ENCODE measurements around the gene MYOD1.

MYOD1 gene

DNA sequence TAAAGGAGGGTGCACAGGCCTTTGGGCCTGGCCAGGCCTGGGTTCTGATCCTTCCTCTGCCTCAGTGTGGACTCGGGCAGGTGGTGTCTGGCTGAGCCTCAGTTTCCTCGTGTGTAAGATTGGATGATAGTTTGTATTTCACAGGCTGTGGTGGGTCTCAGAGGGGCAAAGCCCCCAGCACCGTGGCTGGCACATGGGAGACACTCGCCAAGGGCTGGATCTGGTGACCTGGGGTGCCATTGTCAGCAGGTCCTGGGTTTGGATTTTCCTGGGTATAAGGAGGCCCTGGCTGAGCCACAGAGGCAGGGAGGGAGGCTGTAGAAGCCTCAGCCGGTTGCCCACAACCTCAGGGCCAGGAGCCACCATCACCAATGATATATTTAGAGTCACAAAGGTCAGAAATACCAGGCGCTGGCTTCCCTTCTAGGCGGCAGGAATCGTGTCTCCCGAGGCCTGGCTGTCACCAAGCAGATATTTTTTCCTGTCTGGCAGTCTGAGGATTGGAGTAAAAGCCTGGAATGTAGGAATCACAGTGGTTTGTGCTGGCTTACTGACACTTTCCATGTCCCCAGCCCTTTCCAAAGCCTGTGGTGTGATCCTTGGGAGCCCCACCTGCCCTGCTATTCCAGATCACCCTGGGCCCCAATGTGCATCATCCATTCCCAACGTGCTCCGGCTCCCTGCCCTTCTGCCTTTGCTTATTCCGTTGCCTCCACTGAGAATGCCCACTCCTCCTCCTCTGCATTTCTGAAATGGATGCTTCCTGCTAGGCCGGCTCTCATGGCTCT, 30.8 kb downstream of the MYOD1 start:
- no peak for DNase-seq

DNA sequence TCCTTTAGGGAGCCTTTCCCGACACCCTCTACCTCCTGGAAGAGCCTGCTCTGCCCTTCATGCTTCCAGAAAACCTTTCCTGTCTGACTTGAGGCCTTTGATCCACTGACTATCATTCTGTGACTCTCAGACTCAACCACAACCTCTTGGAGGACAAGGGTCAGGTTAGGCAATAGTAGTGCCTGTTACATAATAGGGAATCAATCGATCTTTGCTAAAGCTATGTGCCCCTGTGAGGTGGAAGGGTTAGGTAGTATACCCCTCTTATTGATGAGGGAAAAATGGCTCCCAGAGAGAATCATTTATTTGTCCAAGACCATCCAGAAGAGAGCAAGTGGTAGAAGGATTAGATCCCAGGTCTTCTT, 31.4 kb downstream of the MYOD1 start:
- no peak for DNase-seq

DNA sequence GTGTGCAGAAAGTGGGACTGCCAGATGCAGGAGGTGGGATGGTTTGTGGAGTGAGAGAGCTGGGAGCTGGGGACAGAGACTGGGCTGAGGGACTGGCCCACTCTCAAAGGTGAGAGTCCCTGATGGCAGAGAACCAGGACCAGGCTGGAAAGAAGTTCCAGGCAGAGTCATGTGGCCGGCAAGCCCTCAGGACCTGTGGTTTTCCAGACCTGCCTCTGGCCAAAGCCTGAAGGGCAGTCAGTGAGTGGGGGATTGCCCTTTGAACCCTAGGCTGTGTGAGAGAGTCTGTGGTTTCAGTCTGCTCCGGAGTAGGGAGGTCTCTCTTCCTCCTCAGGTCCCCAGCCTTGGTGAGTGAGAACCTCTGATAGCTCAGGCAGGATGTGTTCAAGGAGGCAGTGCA, 32.2 kb downstream of the MYOD1 start:
- no peak for DNase-seq

DNA sequence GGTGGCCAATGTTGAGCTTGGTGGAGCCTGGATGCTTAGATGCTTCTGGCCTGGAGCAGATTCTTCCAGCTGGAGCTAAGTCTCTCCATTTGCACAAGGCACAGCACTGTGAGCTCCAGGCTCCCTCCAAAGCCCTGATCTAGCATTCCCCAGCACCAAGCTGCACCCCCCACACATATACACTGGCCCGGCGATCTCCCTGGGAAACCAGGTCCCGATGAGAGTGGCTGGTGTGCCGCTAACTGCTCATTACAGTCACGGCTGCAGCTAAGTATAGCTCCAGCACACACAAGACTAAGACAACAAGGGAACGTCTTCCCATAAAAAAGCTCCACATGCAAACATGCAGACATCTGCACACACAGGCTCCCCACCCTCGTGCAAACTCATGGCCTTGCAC, 32.8 kb downstream of the MYOD1 start:
- DNase-seq = no peak

DNA sequence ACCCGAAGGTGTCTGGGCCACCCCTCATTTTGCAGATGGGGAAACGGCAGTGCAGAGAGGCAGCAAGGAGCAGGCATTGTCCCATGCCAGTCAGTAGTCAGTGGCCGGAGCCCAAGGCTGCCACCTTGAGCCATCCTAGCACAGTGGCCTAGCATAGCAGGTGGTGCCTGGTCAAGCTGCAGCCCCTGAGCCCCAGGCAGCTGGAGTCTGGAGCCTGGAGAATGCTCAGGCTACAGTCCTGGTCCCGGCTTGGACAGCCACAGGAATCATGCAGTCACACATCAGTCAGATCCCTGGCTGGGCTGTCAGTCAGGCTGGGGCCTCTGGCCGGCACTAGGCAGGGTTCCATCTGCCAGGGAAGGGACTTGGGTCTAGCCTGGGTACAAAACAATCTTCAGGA, 33.8 kb downstream of the MYOD1 start:
- DNase-seq = no peak

DNA sequence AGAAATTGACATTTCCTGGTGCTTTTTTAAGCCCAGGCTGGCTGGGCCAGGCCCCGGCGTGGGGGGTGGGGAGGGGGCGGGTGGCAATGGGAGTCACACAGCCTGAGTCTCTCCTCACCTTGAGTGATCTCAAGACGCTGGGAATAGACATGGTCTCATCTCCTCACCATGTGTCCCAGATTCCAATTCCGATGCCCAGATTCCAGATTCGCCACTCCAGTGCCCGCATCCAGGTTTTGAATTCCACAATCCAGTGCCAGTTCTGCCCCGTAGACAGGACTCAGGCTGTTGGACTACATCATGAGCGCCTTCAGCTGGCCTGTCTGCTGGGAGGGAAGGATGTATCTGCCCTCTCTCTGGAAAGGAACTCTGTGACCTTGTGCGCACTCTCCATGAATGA, 34.3 kb downstream of the MYOD1 start:
- DNase-seq = no peak

DNA sequence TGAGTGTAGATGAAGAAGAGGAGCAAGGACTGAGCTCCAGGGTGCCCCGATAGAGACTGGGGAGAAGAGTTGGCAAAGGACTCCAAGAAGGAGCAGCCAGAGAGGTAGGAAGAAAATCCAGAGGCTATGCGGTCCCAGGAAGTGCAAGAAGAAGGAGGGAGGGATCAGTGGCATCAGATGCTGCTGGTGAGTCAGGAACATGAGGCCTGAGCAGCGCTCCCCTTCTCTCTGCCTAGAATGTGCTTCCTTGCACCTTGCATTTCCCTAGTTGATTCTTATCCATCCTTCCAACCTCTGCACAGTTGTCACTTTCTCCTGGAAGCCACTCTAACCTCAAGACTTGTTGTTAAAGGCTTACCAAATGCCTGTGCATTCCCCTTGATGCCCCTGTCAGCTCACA, 36.5 kb downstream of the MYOD1 start:
- no peak for DNase-seq

DNA sequence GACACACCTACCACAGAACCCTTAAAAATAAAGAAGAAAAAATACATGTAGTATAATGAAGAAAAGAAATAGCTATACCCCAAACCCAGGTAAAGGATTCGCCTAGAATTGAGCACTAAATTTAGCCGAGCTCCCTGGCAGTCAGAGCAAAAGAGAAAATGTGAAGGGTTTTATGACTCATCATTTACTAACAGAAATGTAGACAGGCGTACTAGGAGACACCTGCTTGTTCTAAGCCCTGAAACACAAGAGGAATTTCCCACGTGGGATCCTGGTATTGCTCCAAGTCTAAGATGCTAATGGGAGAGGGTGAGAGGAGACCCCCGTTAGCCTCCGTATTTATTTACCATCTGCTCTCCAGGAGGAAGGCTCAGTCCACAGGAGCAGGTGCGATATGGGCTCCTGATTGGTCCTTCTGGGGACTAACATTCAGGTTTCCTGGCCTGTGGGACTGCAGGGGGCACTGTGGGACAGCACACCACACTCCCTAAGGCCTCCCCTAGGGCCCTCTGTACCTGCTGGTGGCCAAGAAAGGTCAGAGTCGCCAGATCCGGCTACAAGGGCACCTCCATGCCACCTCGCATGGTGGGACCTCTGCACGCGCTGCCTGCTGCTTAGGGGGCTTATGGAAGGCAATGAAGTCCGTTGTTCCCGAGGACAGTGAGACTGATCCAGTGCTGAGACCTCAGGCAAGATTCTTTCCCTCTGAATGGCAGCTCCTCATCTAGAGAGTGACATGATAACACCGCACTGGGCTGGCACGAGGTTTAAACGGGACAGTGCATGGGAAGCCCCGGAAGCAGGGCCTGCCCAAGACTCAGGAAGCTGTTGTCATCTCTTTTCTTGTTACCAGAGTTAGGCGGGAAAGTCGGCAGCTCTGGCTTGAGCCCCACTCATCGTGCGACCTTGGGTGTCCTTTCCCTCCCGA, 41.0 kb downstream of the MYOD1 start:
- peak; percentile 15 for DNase-seq

DNA sequence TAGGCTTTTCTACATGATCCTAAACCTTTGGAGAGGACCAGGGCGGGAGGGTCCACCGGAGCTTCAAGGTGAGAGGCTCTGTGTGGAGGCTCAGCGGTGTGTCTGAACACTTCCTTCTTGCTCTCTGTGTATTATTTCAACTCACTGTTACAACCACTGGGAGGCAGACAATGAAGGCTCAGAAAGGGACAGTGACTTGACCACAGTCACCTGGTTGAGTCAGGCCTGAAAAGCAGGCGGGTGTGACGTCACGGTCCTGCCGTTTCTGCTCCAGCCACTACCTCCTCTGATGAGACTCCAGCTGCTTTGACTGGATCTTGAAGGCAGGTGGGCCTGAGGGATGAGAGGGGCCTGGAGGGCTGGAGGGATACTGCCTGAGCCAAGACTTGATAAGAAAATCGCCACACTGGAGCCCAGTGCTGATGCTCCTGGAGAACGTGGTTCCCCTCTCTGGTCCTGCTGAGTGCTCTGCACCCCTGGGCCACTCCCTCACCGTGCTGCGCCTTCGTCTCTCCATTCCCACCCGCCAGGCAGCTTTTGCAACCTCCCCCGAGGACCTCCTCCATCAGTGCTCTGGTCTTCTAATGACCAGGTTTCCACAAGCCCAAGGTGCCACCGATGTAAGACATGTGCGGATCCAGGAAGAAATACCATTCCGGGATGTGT, 43.1 kb downstream of the MYOD1 start:
- no peak for DNase-seq

DNA sequence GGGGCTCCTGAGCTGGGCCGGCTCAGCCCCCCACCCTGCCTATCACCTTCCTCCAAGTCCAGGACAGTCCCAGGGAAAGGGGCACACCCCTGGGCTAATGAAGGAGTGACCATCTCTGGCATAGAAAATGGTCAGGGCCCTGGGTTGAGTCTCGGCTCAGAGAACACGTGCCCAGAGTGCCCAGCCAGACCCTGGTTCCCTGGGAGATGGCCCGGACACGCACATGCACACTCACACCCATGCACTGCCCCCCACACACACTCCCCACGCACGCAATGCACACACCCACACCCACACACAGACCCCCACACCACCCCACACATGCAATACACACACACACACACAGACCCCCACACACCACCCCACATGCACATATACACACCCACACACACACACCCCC, 43.9 kb downstream of the MYOD1 start:
- no peak for DNase-seq

DNA sequence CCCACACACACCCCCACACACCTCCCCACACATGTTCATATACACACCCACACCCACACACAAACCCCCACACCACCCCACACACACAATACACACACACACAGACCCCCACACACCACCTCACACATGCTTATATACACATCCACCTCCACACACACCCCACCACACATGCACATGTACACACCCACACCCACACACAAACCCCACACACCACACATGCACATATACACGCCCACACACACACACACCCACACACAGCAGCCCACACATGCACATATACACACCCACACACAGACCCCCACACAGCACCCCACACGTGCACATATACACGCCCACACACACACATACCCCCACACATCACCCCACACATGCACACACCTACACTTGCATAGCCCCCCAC, 44.3 kb downstream of the MYOD1 start:
- no peak for DNase-seq

DNA sequence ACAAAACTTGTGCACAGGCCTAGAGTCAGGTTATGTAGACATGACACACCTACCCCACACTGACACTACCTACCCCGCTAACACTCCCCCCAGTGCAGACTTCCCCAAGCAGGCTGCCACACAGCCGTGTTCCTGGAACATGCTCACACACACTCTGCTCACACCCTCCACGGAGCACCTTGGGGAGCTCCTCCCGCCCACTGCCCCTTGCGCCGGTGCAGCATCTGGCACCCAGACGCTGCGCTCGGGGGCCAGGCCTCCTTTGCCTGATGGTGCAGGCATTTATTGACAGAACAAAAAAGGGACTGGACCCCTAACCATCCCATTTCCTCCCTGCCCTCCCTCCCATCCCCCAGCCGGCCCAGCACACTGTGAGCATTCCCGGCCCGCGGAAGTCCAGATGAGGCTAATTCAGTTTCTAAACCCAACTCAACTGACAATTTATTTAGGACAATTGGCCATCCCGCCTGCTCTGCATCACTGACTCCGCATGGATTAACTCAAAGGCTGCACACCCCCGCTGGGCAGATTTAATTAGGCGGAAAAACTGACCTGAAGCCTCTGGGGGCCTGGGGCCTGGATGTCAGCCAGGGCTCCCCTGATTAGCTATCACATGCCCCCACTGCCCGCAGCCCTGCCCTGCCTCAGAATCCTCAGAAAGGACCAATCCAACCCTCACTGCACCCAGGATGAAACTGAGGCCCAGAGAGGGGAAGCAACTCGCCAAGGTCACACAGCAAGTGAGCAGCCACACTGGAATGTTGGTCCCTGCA, 45.3 kb downstream of the MYOD1 start:
- no peak for DNase-seq

DNA sequence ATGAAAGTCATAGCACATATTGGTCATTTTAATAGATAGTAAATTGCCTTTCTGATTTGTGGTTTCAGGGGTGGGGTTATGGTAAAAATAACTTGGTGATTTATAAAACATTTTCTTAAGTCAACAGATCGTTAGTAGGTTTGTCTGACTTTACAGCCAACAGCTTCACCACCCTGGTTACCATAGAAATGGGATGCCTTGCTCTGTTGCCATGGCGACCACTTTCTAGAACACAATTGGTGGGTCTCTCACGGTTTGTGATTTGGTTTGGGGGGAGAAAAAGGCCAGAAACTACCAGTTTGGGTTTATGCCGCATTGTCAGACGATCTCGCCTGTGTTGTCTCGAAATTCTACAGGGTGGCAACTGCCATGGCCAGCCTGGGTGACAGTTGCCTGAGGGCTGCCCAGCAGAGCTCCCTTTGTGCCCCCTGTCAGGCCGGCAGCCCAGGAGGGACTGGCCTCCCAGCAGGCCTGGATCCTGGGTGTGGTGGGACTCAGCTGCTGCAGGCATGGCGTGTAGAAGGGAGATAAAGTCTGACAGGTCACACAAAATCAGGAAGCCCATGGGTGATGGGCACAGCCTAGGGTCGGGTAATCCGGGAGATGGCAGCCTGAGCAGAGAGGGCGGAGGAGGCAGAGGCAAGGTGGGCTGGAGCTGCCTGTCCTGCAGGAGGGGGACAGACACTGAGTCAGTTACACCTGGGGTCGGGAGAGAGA, 46.1 kb downstream of the MYOD1 start:
- peak; percentile 8 for DNase-seq

DNA sequence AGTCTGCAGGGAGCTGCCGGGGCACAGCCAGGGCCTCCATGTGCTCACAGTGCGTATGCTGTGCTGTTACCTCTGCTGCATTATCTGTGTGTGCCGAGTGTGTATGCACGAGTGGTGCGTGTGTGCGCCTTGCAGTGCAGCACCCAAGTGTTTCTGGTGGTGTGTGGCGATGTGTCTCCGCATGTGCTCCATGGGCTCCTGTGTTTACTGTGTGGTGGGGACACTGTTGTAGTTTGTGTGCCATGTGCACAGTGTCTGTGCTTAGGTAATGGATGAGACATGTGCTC, 46.6 kb downstream of the MYOD1 start:
- no peak for DNase-seq

DNA sequence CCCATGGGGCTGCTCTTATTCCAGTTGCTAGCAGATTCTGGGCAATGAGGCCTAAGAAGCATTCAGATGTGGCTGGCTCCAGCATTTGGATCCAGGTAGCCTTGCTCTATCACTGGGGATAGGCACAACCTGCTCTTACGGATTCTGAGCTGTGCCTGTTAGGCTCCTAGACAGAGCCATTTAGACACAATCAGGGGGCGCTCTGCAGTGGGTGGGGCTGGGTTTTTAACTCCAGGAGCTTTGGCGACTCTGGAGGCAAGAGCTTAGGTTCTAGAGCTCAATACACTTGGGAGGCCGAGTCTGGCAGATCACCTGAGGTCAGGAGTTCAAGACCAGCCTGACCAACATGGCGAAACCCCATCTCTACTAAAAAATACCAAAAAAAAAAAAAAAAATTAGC, 47.2 kb downstream of the MYOD1 start:
- no peak for DNase-seq

DNA sequence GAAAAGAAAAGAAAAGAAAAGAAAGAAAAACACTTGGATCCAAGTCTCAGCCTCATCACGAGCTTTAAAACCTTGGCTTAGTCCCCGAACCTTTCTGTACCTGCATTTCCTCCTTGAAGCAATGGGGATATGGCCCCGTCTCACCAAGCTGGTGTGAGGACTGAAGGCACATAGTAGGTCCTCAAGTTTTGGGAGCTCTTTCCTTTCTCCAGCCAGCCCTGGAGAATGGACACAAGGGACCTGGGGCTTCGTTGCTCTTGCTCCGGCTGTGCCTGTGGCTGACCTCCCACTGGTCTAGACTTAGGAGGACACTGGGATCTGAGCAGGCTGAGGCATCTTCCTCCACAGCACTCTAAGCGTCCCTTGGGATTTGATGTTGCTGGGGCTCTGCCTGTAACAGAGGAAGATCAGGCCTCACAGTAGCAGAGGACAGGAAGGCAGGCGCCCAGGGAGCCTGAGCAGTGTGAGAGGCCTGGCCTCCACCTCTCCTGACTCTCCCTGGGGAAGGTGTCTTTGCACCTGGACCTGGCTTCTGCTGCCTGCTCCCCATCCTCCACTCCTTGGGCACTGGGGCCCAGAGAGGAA, 48.0 kb downstream of the MYOD1 start:
- DNase-seq = peak; percentile 44

DNA sequence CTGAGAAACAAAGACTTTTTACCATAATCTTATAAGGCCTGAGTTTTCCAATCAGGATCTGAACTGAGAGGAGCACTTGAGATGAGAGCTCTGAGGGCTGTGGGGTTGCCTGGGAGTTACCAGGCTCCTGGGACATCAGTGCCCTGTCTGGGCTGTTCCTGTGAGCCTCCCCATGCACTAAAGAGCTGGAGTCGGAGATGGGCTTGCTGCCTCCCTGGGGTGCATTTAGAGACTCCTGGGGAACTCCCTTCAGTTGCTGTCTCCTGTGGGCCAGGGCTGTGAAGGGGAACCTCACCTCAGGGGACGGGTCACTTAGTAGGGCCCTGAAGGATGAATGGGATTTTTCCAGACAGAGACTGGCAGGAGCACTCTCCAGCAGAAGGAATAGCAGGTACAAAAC, 48.5 kb downstream of the MYOD1 start:
- DNase-seq = no peak

DNA sequence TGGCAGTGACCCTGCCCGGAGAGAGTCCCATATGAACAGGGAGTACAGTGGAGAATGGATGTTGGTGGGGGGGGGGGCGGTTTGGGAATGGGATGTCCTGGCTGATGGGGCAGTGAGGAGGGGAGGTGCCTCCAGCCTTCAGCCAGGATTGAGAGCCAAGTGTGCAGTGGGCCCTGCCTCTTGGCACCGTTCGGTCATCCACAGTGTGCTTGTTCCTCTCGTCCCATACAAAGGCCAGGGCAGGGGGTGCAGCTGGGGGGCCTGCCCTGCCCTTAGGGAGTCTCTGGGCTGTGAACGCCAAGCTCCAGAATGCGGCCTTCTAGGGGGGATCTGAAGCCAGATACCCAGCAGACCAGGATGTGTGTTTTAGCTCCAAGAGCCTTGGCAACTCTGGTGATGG, 49.2 kb downstream of the MYOD1 start:
- no peak for DNase-seq

DNA sequence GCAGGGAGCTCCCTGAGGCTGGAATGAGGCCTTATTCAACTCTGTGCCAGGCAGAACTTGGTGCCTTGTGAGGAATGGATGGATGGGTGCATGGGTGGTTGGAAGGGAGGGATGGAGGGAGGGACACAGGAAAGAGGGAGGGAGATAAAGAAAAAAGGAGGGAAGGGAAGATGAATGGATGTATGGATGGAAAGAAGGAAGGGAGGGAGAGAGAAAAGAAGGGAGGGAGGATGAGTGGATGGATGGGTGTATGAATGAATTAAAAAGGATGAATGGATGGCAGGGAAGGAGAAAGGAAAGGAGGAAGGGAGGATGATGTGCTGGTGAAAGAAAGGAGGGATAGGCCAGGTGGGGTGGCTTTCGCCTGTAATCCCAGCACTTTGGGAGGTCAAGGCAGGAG, 49.8 kb downstream of the MYOD1 start:
- no peak for DNase-seq

DNA sequence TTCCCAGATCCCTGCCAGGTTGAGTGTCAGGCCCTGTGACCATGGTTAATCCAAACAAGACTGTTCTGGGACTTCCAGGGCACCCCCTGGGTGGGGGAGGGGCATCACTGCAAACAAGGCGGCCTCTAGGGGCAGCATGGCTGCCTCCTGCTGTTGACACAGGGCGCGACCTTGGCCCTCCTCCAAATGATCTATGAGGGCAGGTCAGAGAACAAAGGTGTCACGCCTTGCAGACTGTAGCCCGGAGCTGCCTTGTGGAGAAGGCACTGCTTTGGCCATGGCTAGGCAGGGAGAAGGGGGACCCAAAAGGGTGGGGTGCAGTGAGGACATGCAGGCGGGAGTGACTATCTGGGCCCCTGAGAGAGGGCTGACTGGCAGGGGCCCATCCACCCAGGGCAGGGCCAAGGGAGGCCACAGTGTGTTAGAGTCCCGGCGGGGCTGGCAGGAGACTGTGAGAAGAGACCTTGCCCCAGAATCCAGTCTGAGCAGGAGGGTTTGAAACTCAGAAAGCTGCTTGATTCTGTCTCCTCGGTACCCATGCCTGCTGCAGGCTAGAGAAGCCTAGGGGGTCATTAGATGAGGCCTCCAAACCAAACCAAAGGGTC, 50.8 kb downstream of the MYOD1 start:
- DNase-seq = no peak

DNA sequence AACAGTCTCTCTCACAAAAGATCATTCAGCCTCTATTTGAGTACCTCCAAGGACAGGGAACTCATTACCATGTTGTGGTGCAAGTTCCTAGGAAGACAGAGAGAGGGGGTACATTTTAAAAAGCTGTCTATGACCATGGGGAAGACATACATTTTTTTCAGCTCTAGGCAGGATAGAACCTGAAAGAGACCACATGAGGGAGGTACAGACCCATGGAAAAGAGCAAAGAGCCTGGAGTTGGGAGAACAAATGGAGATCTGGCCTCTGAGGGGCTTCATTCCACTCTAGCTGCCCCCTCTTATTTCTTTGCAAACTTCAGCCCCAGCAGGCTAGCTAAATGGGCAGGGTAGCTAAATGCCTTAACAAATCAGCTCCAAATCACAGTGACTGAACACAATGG, 51.5 kb downstream of the MYOD1 start:
- no peak for DNase-seq

Measured in fibroblast of skin of scalp (primary cell).